Loucy (cell line): ENCODE results near the gene MICU1.

Experiments
- H2AFZ ChIP-seq: fragments of 200-600 bp; sonication (generic); 2 replicates; pipeline ENCODE4 v1.6.0; 2016; ENCODE audit warnings: antibody characterized with exemption, mild to moderate bottlenecking, low read length, moderate library complexity
- H3F3A ChIP-seq: fragments of 200-600 bp; 2 replicates; pipeline ENCODE4 v1.6.0; 2016; ENCODE audit warnings: antibody characterized with exemption, low read depth, mild to moderate bottlenecking
- H3K27me3 ChIP-seq: fragments of 200-600 bp; sonication (generic); 2 replicates; pipeline ENCODE4 v1.6.1; 2014; ENCODE audit warnings: low read length, mild to moderate bottlenecking; ENCODE audit not compliant: insufficient read depth, poor library complexity, severe bottlenecking
- H3K36me3 ChIP-seq: fragments of 200-600 bp; sonication (generic); 2 replicates; pipeline ENCODE4 v1.6.1; 2016; ENCODE audit warnings: low read length; ENCODE audit not compliant: insufficient read depth
- H3K4me1 ChIP-seq: fragments of 200-600 bp; sonication (generic); 2 replicates; pipeline ENCODE4 v1.5.1; 2014; ENCODE audit warnings: low read length, mild to moderate bottlenecking; ENCODE audit not compliant: insufficient read depth, poor library complexity, severe bottlenecking
- H3K4me2 ChIP-seq: fragments of 200-600 bp; sonication (generic); 2 replicates; pipeline ENCODE4 v1.6.0; 2014; ENCODE audit warnings: antibody characterized with exemption, low read length, low read depth, mild to moderate bottlenecking; ENCODE audit not compliant: poor library complexity, severe bottlenecking
- H3K4me3 ChIP-seq: fragments of 200-600 bp; sonication (generic); 2 replicates; pipeline ENCODE4 v1.5.1; 2014; ENCODE audit warnings: low read length, mild to moderate bottlenecking, mixed read lengths; ENCODE audit not compliant: poor library complexity, severe bottlenecking
- H3K79me2 ChIP-seq: fragments of 200-600 bp; sonication (generic); 2 replicates; pipeline ENCODE4 v1.6.1; 2014; ENCODE audit warnings: low read length; ENCODE audit not compliant: insufficient read depth
- H3K9ac ChIP-seq: fragments of 200-600 bp; sonication (generic); 2 replicates; pipeline ENCODE4 v1.6.0; 2014; ENCODE audit warnings: mild to moderate bottlenecking, low read depth, low read length, moderate library complexity; ENCODE audit not compliant: poor library complexity, severe bottlenecking
- H3K9me2 ChIP-seq: fragments of 200-600 bp; sonication (generic); replicated peaks from 2 replicates; pipeline ENCODE4 v1.6.1; 2016; ENCODE audit warnings: low read depth, low read length, mixed read lengths
- H3K9me3 ChIP-seq: fragments of 200-600 bp; sonication (generic); 2 replicates; pipeline ENCODE4 v1.6.1; 2014; ENCODE audit warnings: mild to moderate bottlenecking, antibody characterized with exemption, low read length, low read depth; ENCODE audit not compliant: insufficient read depth
- H4K20me1 ChIP-seq: fragments of 200-600 bp; sonication (generic); 2 replicates; pipeline ENCODE4 v1.6.0; 2014; ENCODE audit warnings: antibody characterized with exemption, low read length, mild to moderate bottlenecking; ENCODE audit not compliant: insufficient read depth, poor library complexity, severe bottlenecking
- CTCF ChIP-seq: fragments of 200-600 bp; sonication (generic); conservative IDR thresholded peaks from 2 replicates; pipeline ENCODE4 v1.5.1; 2014; ENCODE audit warnings: mild to moderate bottlenecking, antibody characterized with exemption, low read length
- EZH2phosphoT487 ChIP-seq: fragments of 200-600 bp; IDR thresholded peaks from 2 replicates; pipeline ENCODE4 v1.6.1; 2018; ENCODE audit warnings: antibody characterized with exemption, mild to moderate bottlenecking, moderate library complexity, borderline replicate concordance

MICU1 gene

GRCh38 chr10:72515455-72515854, 110.4 kb downstream of the MICU1 start:
- Histone ChIP-seq H2AFZ (no peak overlapping the region), H3K27me3 (no peaks in the 10 kb centered on the region), H3K9me2 (no peaks in the 10 kb centered on the region), H3K4me1 (peaks cover 7% of the 10 kb centered on the region), H3K9me3 (peaks cover 4% of the 10 kb centered on the region; the same call in 1 of the 2 replicates), H3F3A (no peaks in the 10 kb centered on the region), H4K20me1 (no peaks in the 10 kb centered on the region), H3K9ac (no peak overlapping the region), H3K79me2 (no peaks in the 10 kb centered on the region), H3K4me2 (no peak overlapping the region), H3K36me3 (no peaks in the 10 kb centered on the region), H3K4me3 (no peak overlapping the region)
- TF ChIP-seq EZH2phosphoT487 (no peak), CTCF (no peak)

- no peaks in the 10 kb centered on the region for H3K79me2 ChIP-seq
- H3F3A ChIP-seq: no peaks in the 10 kb centered on the region
- H3K4me3 ChIP-seq: no peak overlapping the region
- H3K36me3 ChIP-seq: no peaks in the 10 kb centered on the region
- H4K20me1 ChIP-seq: no peaks in the 10 kb centered on the region
- H2AFZ ChIP-seq: no peak overlapping the region
- no peaks in the 10 kb centered on the region for H3K27me3 ChIP-seq
- no peaks in the 10 kb centered on the region for H3K9me2 ChIP-seq
- peaks cover 13% of the 10 kb centered on the region for H3K4me1 ChIP-seq
- H3K4me2 ChIP-seq: no peak overlapping the region
- peaks cover 4% of the 10 kb centered on the region; the same call in 1 of the 2 replicates for H3K9me3 ChIP-seq
- no peak overlapping the region for H3K9ac ChIP-seq
- no peak for TF ChIP-seq EZH2phosphoT487
- no peak for TF ChIP-seq CTCF
Measured at GRCh38 chr10:72513910-72514309, 112.0 kb downstream of the MICU1 start.

DNA sequence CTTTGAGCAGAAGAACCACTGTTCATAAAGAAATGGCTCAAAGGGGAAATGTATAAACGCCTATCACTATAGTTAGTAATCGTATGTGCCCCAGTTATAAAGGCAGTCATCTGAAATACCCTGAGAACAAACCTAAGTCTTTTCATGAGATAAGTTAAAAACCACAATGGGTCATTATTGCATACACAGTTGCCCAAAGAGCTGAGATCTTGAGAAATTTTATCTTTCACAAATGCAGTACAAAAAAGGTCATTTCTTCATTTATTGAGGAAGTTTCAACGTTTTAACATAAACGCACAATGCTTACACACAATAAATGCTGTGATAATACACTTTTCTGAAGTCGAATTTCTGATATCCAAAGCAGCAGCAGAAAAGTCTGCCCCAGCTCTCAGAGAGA, 114.4 kb downstream of the MICU1 start:
- Histone ChIP-seq H3K36me3 (no peaks in the 10 kb centered on the region), H2AFZ (no peak overlapping the region), H3K4me2 (no peak overlapping the region), H3K79me2 (no peaks in the 10 kb centered on the region), H3F3A (no peaks in the 10 kb centered on the region), H3K4me1 (peaks cover 13% of the 10 kb centered on the region), H3K9me3 (peaks cover 4% of the 10 kb centered on the region; the same call in 1 of the 2 replicates), H3K27me3 (no peaks in the 10 kb centered on the region), H3K9ac (no peak overlapping the region), H4K20me1 (no peaks in the 10 kb centered on the region), H3K9me2 (no peaks in the 10 kb centered on the region), H3K4me3 (no peak overlapping the region)
- no peak for TF ChIP-seq EZH2phosphoT487

GRCh38 chr10:72509941-72510340, 115.9 kb downstream of the MICU1 start:
- Histone ChIP-seq H3K36me3 (no peaks in the 10 kb centered on the region), H3K9me3 (peaks cover 4% of the 10 kb centered on the region; the same call in 1 of the 2 replicates), H3K4me3 (no peak overlapping the region), H3K79me2 (no peaks in the 10 kb centered on the region), H3F3A (no peaks in the 10 kb centered on the region), H3K4me1 (peaks cover 6% of the 10 kb centered on the region), H2AFZ (no peak overlapping the region), H3K4me2 (no peak overlapping the region), H3K9me2 (no peaks in the 10 kb centered on the region), H3K27me3 (no peaks in the 10 kb centered on the region), H3K9ac (no peak overlapping the region), H4K20me1 (no peaks in the 10 kb centered on the region)
- TF ChIP-seq CTCF (no peak), EZH2phosphoT487 (no peak)
